Measurements from ENCODE around the gene ZNF557. TPM values are rescaled to one million over a fixed set of nuclear protein-coding genes. Genes with fewer than 3 reads are reported as not detected.
A peak's percentile ranks its signal among the peaks of the same experiment; 100 is the strongest.

The ZNF557 gene
- total and polyA plus RNA-seq, 10 of the 15 experiments (the other 5 are each of a cell fraction or from before 2014, with no cell fraction given): 3.9 to 12.1 (median 9.0) TPM

DNA sequence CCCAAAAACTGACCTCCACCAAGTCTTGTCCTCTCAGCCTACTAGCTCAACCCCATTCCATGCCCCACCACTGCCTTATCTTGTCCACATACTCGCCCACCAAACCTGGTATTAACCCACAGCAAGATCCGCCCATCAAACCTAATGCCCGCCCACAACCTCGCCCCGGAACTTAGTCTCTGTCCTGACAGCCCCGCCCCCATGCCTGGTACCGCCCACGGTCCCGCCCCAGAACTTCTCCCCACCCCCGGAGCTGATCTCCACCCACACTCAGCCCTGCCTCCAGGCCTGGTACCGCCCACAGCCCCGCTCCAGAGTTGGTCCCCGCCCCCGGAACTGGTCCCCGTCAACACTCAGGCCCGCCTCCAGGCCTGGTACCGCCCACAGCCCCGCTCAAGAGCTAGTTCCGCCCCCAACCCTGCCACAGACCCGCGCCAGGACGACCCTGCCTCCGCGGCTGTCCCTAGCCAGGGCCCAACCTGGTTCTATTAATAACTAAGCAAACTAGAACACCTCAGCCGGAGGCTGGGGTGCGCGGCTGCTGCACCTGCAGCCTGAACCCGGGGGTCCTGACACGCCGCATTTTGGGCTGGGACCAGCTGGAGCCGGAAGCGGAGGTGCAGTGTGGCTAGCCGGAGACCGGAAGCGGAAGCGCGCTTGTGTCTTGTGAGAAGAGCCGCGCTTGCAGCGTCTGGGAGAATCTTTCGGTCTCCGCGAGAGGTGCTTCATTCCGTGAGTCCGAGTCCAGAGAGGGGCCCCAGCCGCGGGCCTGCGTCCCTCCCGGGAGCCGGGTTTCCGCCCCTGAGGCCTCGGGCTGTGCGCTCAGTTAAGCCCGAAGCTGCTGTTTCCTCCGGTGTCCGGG, at the start of gene ZNF557 (continued):
- TF ChIP-seq EGR1 (IDR thresholded peaks at IDR 0.05; ENCODE audit: borderline replicate concordance in 1 of 2, low read depth in 2 of 2, low read length in 2 of 2) (peak in 1 of 2 experiments; percentile 89; a peak in 2 of 3 replicates), BCLAF1 (IDR thresholded peaks at IDR 0.05) (no peak), IRF4 (IDR thresholded peaks at IDR 0.05; ENCODE audit: low read depth, low read length) (no peak), YBX1 (IDR thresholded peaks at IDR 0.05) (no peak), WRNIP1 (IDR thresholded peaks at IDR 0.05; ENCODE audit: borderline replicate concordance, low read depth, low read length) (0 out of 2 replicates have a peak, but pooled peaks have one; percentile 55), POLR2A (IDR thresholded peaks at IDR 0.05; ENCODE audit: low read depth, low read length) (peak; percentile 91), BRCA1 (IDR thresholded peaks at IDR 0.05; ENCODE audit: low read depth, low read length) (no peak), HSF1 (IDR thresholded peaks at IDR 0.05; ENCODE audit: low read depth, low read length) (no peak), NFYA (IDR thresholded peaks at IDR 0.05; ENCODE audit: borderline replicate concordance, low read depth, low read length) (no peak), NRF1 (conservative IDR thresholded peaks at IDR 0.05; ENCODE audit: low read depth, low read length) (no peak), KLF5 (IDR thresholded peaks at IDR 0.05; ENCODE audit: partially characterized antibody) (peak; percentile 80), ZNF622 (IDR thresholded peaks at IDR 0.05) (no peak), PAX5 (IDR thresholded peaks at IDR 0.05; ENCODE audit: borderline replicate concordance, low read depth, low read length) (no peak), SMAD1 (IDR thresholded peaks at IDR 0.05; ENCODE audit: low read depth, partially characterized antibody) (no peak), FOXM1 (IDR thresholded peaks at IDR 0.05; ENCODE audit: low read depth, low read length) (no peak), SMAD5 (IDR thresholded peaks at IDR 0.05; ENCODE audit: low read depth) (peak; percentile 86; the same call in 1 of the 2 replicates), TAF1 (IDR thresholded peaks at IDR 0.05; ENCODE audit: borderline replicate concordance, low read depth, low read length) (peak; percentile 95), ZSCAN29 (IDR thresholded peaks at IDR 0.05) (no peak), CREB1 (IDR thresholded peaks at IDR 0.05; ENCODE audit: low read depth) (0 out of 2 replicates have a peak, but pooled peaks have one; percentile 38), CREM (IDR thresholded peaks at IDR 0.05; ENCODE audit: low read depth) (peak; percentile 11; the same call in 1 of the 2 replicates)
- TF ChIP-seq, protein P1, sequence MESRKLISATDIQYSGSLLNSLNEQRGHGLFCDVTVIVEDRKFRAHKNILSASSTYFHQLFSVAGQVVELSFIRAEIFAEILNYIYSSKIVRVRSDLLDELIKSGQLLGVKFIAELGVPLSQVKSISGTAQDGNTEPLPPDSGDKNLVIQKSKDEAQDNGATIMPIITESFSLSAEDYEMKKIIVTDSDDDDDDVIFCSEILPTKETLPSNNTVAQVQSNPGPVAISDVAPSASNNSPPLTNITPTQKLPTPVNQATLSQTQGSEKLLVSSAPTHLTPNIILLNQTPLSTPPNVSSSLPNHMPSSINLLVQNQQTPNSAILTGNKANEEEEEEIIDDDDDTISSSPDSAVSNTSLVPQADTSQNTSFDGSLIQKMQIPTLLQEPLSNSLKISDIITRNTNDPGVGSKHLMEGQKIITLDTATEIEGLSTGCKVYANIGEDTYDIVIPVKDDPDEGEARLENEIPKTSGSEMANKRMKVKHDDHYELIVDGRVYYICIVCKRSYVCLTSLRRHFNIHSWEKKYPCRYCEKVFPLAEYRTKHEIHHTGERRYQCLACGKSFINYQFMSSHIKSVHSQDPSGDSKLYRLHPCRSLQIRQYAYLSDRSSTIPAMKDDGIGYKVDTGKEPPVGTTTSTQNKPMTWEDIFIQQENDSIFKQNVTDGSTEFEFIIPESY (IDR thresholded peaks at IDR 0.05): no peak
